Panc1 (cell line): ENCODE data around the gene MMAB. TPM values are rescaled to one million over a fixed set of nuclear protein-coding genes. Genes with fewer than 3 reads are reported as not detected.

Experiments used
- ATAC-seq: fragments of 200-7000 bp; cut with Tn5 transposase; 2 replicates; pipeline ENCODE4 v1.9.1; 2020; ENCODE audit warnings: mild to moderate bottlenecking, moderate library complexity
- BruUV-seq: library from RNA; stranded (reverse); fragments of 400-500 nt; replicated peaks from 2 replicates; lab custom pipeline; 2021; lab: Mats Ljungman, UMichigan
- CTCF ChIA-PET: fragments of 300-600 bp; sonication (Branson Sonifier 250); formaldehyde crosslinking; loops from one replicate; lab custom pipeline; 2022; ENCODE audit warnings: antibody characterized with exemption; lab: Charles Lee
- POLR2A ChIA-PET: fragments of 300-600 bp; sonication (Branson Sonifier 250); formaldehyde crosslinking; loops from one replicate; lab custom pipeline; 2022; ENCODE audit warnings: antibody characterized with exemption; lab: Charles Lee
- DNase-seq: peaks from one replicate; pipeline ENCODE4 v3.0.0-alpha.2; 2010; ENCODE audit warnings: low read depth, low spot score
- H3K27ac ChIP-seq: 2 replicates; pipeline ENCODE4 v1.5.1; 2011; ENCODE audit warnings: mild to moderate bottlenecking, low read length, inconsistent platforms
- H3K27me3 ChIP-seq: fragments of 200-500 bp; sonication (Bioruptor generic); 2 replicates; pipeline ENCODE4 v1.6.0; 2014; ENCODE audit warnings: low read length, inconsistent platforms; ENCODE audit not compliant: control insufficient read depth, insufficient read depth
- H3K36me3 ChIP-seq: fragments of 200-500 bp; sonication (Bioruptor generic); 2 replicates; pipeline ENCODE4 v1.5.1; 2014; ENCODE audit warnings: inconsistent platforms, mild to moderate bottlenecking, low read length, moderate library complexity; ENCODE audit not compliant: control insufficient read depth, insufficient read depth
- H3K4me1 ChIP-seq: 2 replicates; pipeline ENCODE4 v1.5.1; 2011; ENCODE audit warnings: inconsistent platforms, mild to moderate bottlenecking, low read length, moderate library complexity; ENCODE audit not compliant: control insufficient read depth, insufficient read depth
- H3K4me3 ChIP-seq, 2 experiments: 2 replicates each; pipeline ENCODE4 v1.5.1; 2011 to 2012; ENCODE audit warnings: low read depth in 2 of 2, low read length in 2 of 2, mild to moderate bottlenecking in 2 of 2, inconsistent platforms in 1 of 2, moderate library complexity in 1 of 2
- H3K9me3 ChIP-seq: fragments of 200-500 bp; sonication (Bioruptor generic); 2 replicates; pipeline ENCODE4 v1.5.1; 2014; ENCODE audit warnings: low read depth, mild to moderate bottlenecking, inconsistent platforms, low read length, moderate library complexity; ENCODE audit not compliant: control insufficient read depth, insufficient read depth
- CTCF ChIP-seq: fragments of 450-650 bp; IDR thresholded peaks from 2 replicates; pipeline ENCODE4 v1.5.1; 2017; ENCODE audit warnings: mild to moderate bottlenecking
- POLR2AphosphoS5 ChIP-seq: IDR thresholded peaks from 2 replicates; pipeline ENCODE4 v1.6.1; 2012; ENCODE audit warnings: mild to moderate bottlenecking, low read depth, low read length, moderate library complexity
- REST ChIP-seq, 2 experiments: IDR thresholded peaks; 2 replicates each; pipeline ENCODE4 v1.6.1; 2011 to 2012; ENCODE audit warnings: low read depth in 2 of 2, control low read depth in 1 of 2, low read length in 1 of 2, mild to moderate bottlenecking in 1 of 2, moderate library complexity in 1 of 2; ENCODE audit not compliant: insufficient read depth in 1 of 2
- SIN3A ChIP-seq: IDR thresholded peaks from 2 replicates; pipeline ENCODE4 v1.6.1; 2012; ENCODE audit warnings: low read depth, mild to moderate bottlenecking, low read length, moderate library complexity, borderline replicate concordance; ENCODE audit not compliant: insufficient read depth
- TCF7L2 ChIP-seq: IDR thresholded peaks from 2 replicates; pipeline ENCODE4 v1.6.1; 2011; ENCODE audit warnings: mild to moderate bottlenecking, low read depth, low read length, inconsistent platforms
- in situ Hi-C: cut with HindIII; loops from 2 replicates; pipeline ENCODE4 v1.10.0; 2016; ENCODE audit warnings: low sequenced_read_pairs, low pct_unique_long_range_greater_than_20kb
- intact Hi-C: fragments of 100-400 bp; cut with micrococcal nuclease; formaldehyde crosslinking; loops from one replicate; pipeline ENCODE4 v1.10.0; 2022; ENCODE audit not compliant: unreplicated experiment
- total RNA-seq: library from RNA; stranded (reverse); gene quantifications from one replicate; pipeline ENCODE4 v1.2.1, GENCODE V29; 2021; ENCODE audit not compliant: unreplicated experiment

Gene MMAB
- total RNA-seq, 1 experiment from 2014 or later: 58.6 TPM

- DNase-seq (no peak), ATAC-seq (peak; percentile 27; the same call in 1 of the 2 replicates)
- H3K4me1 ChIP-seq: no peaks in the 10 kb centered on the region
- ChIA-PET CTCF (interaction anchor here (0.8 kb wide), 1 partner anchor 9 kb away, joined by 3 read pairs; no protein-coding TSS in a partner anchor), POLR2A (interaction anchor here (0.7 kb wide), 1 partner anchor 209 kb away, joined by 9 read pairs; no protein-coding TSS in a partner anchor)
- H3K27ac ChIP-seq: no peak overlapping the region
- H3K36me3 ChIP-seq: no peaks in the 10 kb centered on the region
- H3K9me3 ChIP-seq: no peaks in the 10 kb centered on the region
- TF ChIP-seq REST (IDR thresholded peaks at IDR 0.05; ENCODE audit: insufficient read depth in 1 of 2, low read depth in 2 of 2, low read length in 1 of 2) (no peak), POLR2AphosphoS5 (no peak), CTCF (no peak)
- no peak overlapping the region for H3K4me3 ChIP-seq
- no TSS peak for BruUV-seq
- in situ Hi-C loops: no loop called here
- intact Hi-C loops: no loop called here
- no peaks in the 10 kb centered on the region for H3K27me3 ChIP-seq
These were observed 33.2 kb upstream of the MMAB start for GRCh38 chr12:109606320-109607028.

- ATAC-seq (no peak), DNase-seq (no peak)
- no peak for TF ChIP-seq REST (IDR thresholded peaks at IDR 0.05; ENCODE audit: insufficient read depth in 1 of 2, low read depth in 2 of 2, low read length in 1 of 2)
- TF ChIP-seq SIN3A: no peak
- no peak for TF ChIP-seq POLR2AphosphoS5
- no peak for TF ChIP-seq TCF7L2
- no peak for TF ChIP-seq CTCF
- no peaks in the 10 kb centered on the region for H3K4me1 ChIP-seq
- H3K9me3 ChIP-seq: no peaks in the 10 kb centered on the region
- ChIA-PET POLR2A (no interaction called here), CTCF (interaction anchor here (0.8 kb wide), 1 partner anchor 8 kb away, joined by 3 read pairs; no protein-coding TSS in a partner anchor)
- H3K27me3 ChIP-seq: no peaks in the 10 kb centered on the region
- intact Hi-C loops: no loop called here
- BruUV-seq: no TSS peak
- in situ Hi-C loops: no loop called here
- H3K36me3 ChIP-seq: no peaks in the 10 kb centered on the region
- H3K27ac ChIP-seq: no peak overlapping the region
- H3K4me3 ChIP-seq: no peak overlapping the region
These were observed 32.4 kb upstream of the MMAB start for GRCh38 chr12:109605599-109606228.
